B cell (primary cell): ENCODE measurements around the gene CCM2. TPM values are rescaled to one million over a fixed set of nuclear protein-coding genes. Genes with fewer than 3 reads are reported as not detected.

Experiments
- ATAC-seq: fragments of 200-7000 bp; cut with Tn5 transposase; one replicate; pipeline ENCODE4 v1.10.0; 2021; ENCODE audit warnings: low read depth, mild to moderate bottlenecking, moderate number of reproducible peaks, moderate library complexity
- CTCF ChIA-PET: fragments of 350-600 bp; sonication (Branson Sonifier 250); formaldehyde crosslinking; loops from one replicate; lab custom pipeline; 2021; ENCODE audit warnings: antibody characterized with exemption, inconsistent platforms; lab: Charles Lee
- POLR2A ChIA-PET: fragments of 350-600 bp; sonication (Branson Sonifier 250); formaldehyde crosslinking; loops from one replicate; lab custom pipeline; 2021; ENCODE audit warnings: antibody characterized with exemption; lab: Charles Lee
- DNase-seq: peaks from one replicate; pipeline ENCODE4 v3.0.0; 2013
- H2AFZ ChIP-seq: 2 replicates; pipeline ENCODE4 v1.6.1; 2012; ENCODE audit warnings: mild to moderate bottlenecking, low read depth, low read length; ENCODE audit not compliant: insufficient read depth, poor library complexity, severe bottlenecking
- H3K27ac ChIP-seq, 2 donors: 1 replicate in 1 of 2; 2 replicates in 1 of 2; pipeline ENCODE4 v1.5.1; 2012 to 2013; ENCODE audit warnings: low read length in 2 of 2, mild to moderate bottlenecking in 2 of 2, moderate library complexity in 1 of 2
- H3K27me3 ChIP-seq, 4 experiments: fragments of 200-600 bp in 1 of 4; sonication (generic) in 1 of 4; replicated peaks in 1 of 4; 1 replicate in 2 of 4; 2 replicates in 2 of 4; pipeline versions ENCODE4 v1.6.1 to v1.7.0; 2013 to 2016; ENCODE audit warnings: low read length in 3 of 4, mild to moderate bottlenecking in 2 of 4, mixed read lengths in 1 of 4, moderate library complexity in 1 of 4; ENCODE audit not compliant: insufficient read depth in 4 of 4, control insufficient read depth in 3 of 4; ENCODE audit errors: control extremely low read depth in 1 of 4
- H3K36me3 ChIP-seq, 2 experiments: replicated peaks in 1 of 2; 1 replicate in 1 of 2; 2 replicates in 1 of 2; pipeline versions ENCODE4 v1.6.1 to v1.7.1; 2013; ENCODE audit warnings: low read length in 1 of 2; ENCODE audit not compliant: insufficient read depth in 2 of 2, control insufficient read depth in 1 of 2; ENCODE audit errors: control extremely low read depth in 1 of 2, extremely low read depth in 1 of 2
- H3K4me1 ChIP-seq, 2 donors: fragments of 200-600 bp in 1 of 2; sonication (generic) in 1 of 2; 1 replicate in 1 of 2; 2 replicates in 1 of 2; pipeline versions ENCODE4 v1.5.1 to v1.6.1; 2013 to 2017; ENCODE audit warnings: low read length in 2 of 2; ENCODE audit not compliant: control insufficient read depth in 2 of 2, insufficient read depth in 2 of 2
- H3K4me2 ChIP-seq: replicated peaks from 2 replicates; pipeline ENCODE3; 2012; ENCODE audit warnings: mild to moderate bottlenecking, low read depth, low read length; ENCODE audit not compliant: poor library complexity, severe bottlenecking
- H3K4me3 ChIP-seq, 5 experiments: fragments of 200-600 bp in 1 of 5; sonication (generic) in 1 of 5; 1 replicate in 3 of 5; 2 replicates in 2 of 5; pipeline versions ENCODE4 v1.5.1 to v1.7.0; 2011 to 2016; ENCODE audit warnings: low read length in 4 of 5, mild to moderate bottlenecking in 4 of 5, low read depth in 2 of 5, control low read depth in 1 of 5, moderate library complexity in 1 of 5; ENCODE audit not compliant: insufficient read depth in 1 of 5; ENCODE audit errors: control extremely low read depth in 1 of 5, extremely low read depth in 1 of 5
- H3K79me2 ChIP-seq: fragments of 200-600 bp; sonication (generic); one replicate; pipeline ENCODE4 v1.6.0; 2016; ENCODE audit warnings: low read length; ENCODE audit not compliant: control insufficient read depth, insufficient read depth
- H3K9ac ChIP-seq: fragments of 200-600 bp; sonication (generic); 2 replicates; pipeline ENCODE4 v1.6.1; 2017; ENCODE audit warnings: mild to moderate bottlenecking, low read length, moderate library complexity
- H3K9me3 ChIP-seq, 3 donors: one replicate each; pipeline versions ENCODE4 v1.6.1 to v1.7.1; 2013; ENCODE audit warnings: low read length in 2 of 3; ENCODE audit not compliant: control insufficient read depth in 2 of 3, insufficient read depth in 1 of 3; ENCODE audit errors: control extremely low read depth in 1 of 3
- H4K20me1 ChIP-seq: 2 replicates; pipeline ENCODE4 v1.6.0; 2012; ENCODE audit warnings: mild to moderate bottlenecking, low read length; ENCODE audit not compliant: insufficient read depth, control insufficient read depth, poor library complexity, severe bottlenecking
- H3K27ac Mint-ChIP-seq: one replicate; pipeline ENCODE4 v1.8.0; 2021; ENCODE audit warnings: mixed read lengths
- H3K27me3 Mint-ChIP-seq: one replicate; pipeline ENCODE4 v1.8.0; 2021; ENCODE audit warnings: mixed read lengths
- H3K4me1 Mint-ChIP-seq: one replicate; pipeline ENCODE4 v1.8.0; 2021; ENCODE audit warnings: mixed read lengths
- H3K4me3 Mint-ChIP-seq: one replicate; pipeline ENCODE4 v1.8.0; 2021; ENCODE audit warnings: mixed read lengths
- H3K9me3 Mint-ChIP-seq: one replicate; pipeline ENCODE4 v1.8.0; 2022; ENCODE audit warnings: mixed read lengths; ENCODE audit not compliant: insufficient read depth
- CTCF ChIP-seq: fragments of 200-600 bp; IDR thresholded peaks from one replicate; pipeline ENCODE4 v1.8.0; 2022; ENCODE audit warnings: antibody characterized with exemption, mild to moderate bottlenecking
- EZH2 ChIP-seq: IDR thresholded peaks from 2 replicates; pipeline ENCODE4 v1.6.1; 2012; ENCODE audit warnings: borderline replicate concordance, low read depth, mild to moderate bottlenecking, moderate library complexity, low read length; ENCODE audit not compliant: insufficient read depth, poor library complexity, severe bottlenecking
- WGBS: methylation state at CpG from one replicate; pipeline ENCODE4 v1.1.5; 2013; ENCODE audit warnings: missing lambda C conversion rate; ENCODE audit not compliant: insufficient coverage; 5-methylcytosine and 5-hydroxymethylcytosine counted together
- intact Hi-C: fragments of 100-400 bp; cut with micrococcal nuclease; formaldehyde crosslinking; loops from one replicate; pipeline ENCODE4 v1.10.0; 2022
- polyA plus RNA-seq: library from polyadenylated mRNA; depleted of rRNA; stranded (reverse); fragments of >200 nt; gene quantifications from 2 replicates; pipeline ENCODE4 v1.2.3, GENCODE V29; 2012
- total RNA-seq, 2 donors: library from RNA; stranded (reverse); fragments of 120-200 nt in 1 of 2; gene quantifications; 1 replicate in 1 of 2; 2 replicates in 1 of 2; pipeline versions ENCODE4 v1.2.3 to v1.2.4, GENCODE V29; 2013 to 2022

Gene CCM2
- total and polyA plus RNA-seq, 2 donors (not counting 1 experiment from before 2014, with no cell fraction given): 150 to 201 TPM

DNA sequence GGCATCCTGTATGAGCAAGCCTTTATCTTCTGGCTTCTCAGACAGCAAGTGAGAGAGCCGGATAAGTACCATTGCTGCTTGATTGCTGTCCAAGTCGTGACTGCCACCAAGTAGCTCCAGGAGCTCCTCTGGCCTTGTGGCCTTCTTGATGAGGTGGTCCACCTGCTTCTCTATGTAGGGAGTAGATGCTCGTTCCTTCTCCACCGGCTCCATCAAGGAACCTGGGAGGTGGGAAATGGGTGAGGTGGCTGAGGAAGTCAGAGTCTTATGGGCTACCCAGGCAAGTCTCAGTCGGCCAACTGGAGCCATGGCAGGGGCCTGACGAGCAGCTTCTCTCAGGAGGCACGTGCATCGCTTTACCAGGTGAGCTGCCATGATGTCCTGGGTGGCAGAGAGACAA, 108.9 kb downstream of the CCM2 start:
- intact Hi-C loops: no loop called here

More for the DNA sequence above, 108.9 kb downstream of the CCM2 start:
- TF ChIP-seq CTCF (no peak), EZH2 (no peak)
- Histone ChIP-seq H3K9ac (no peak overlapping the region), H3K9me3 (no peaks in the 10 kb centered on the region), H3K36me3 (peaks cover 0 to 54% of the 10 kb centered on the region in 2 experiments), H3K4me2 (no peak overlapping the region), H2AFZ (no peak overlapping the region), H3K27me3 (no peaks in the 10 kb centered on the region), H3K4me3 (no peak overlapping the region), H3K79me2 (peaks cover 80% of the 10 kb centered on the region), H4K20me1 (peaks cover 55% of the 10 kb centered on the region), H3K4me1 (peaks cover 22 to 38% of the 10 kb centered on the region in 2 donors), H3K27ac (no peak overlapping the region)
- H3K27me3 Mint-ChIP-seq: no peaks in the 10 kb centered on the region
- peak overlapping the region; percentile 21 for H3K4me3 Mint-ChIP-seq
- CTCF ChIA-PET: interaction anchor here (0.7 kb wide), 1 partner anchor 308 kb away, joined by 3 read pairs; no protein-coding TSS in a partner anchor
- POLR2A ChIA-PET: no interaction called here
- WGBS: 88% methylated on average over 8 of the region's 8 CpGs
- no peaks in the 10 kb centered on the region for H3K9me3 Mint-ChIP-seq
- H3K4me1 Mint-ChIP-seq: peaks cover 43% of the 10 kb centered on the region
- no peak for ATAC-seq
- no peak for DNase-seq
- H3K27ac Mint-ChIP-seq: no peak overlapping the region
